Measurements from ENCODE around the gene MYL6.

DNA sequence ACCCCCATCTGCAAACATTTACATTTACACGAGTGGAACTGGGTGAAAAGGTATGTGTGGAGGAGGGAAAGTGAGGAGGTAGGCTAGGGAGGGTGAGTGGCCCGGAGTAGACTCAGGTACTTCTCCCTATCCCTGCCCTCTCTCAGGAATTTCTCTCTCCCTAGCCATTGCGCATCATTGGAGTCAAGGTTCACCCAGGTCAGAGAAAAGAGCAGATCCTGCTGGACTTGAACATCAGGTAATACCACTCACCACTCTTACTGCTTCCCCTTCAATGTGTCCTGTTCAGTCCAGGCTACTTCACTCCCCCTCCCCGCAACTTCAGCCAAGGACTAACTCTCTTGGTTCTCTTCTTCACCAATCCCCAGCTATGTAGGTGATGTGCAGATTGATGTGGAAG is 27.3 kb upstream of the MYL6 start:
- TF ChIP-seq ZNF426 (tag by site-specific recombination; IDR thresholded peaks at IDR 0.05) (no peak), ZNF561 (tag by site-specific recombination; IDR thresholded peaks at IDR 0.05; ENCODE audit: borderline replicate concordance) (no peak), ZBTB7A (tag by site-specific recombination; IDR thresholded peaks at IDR 0.05; ENCODE audit: low read depth) (no peak), ZNF747 (tag by site-specific recombination; IDR thresholded peaks at IDR 0.05) (no peak), ZFP37 (tag by site-specific recombination; IDR thresholded peaks at IDR 0.05) (no peak), YY1 (tag by site-specific recombination; IDR thresholded peaks at IDR 0.05) (no peak)
- TF ChIP-seq, protein P1, sequence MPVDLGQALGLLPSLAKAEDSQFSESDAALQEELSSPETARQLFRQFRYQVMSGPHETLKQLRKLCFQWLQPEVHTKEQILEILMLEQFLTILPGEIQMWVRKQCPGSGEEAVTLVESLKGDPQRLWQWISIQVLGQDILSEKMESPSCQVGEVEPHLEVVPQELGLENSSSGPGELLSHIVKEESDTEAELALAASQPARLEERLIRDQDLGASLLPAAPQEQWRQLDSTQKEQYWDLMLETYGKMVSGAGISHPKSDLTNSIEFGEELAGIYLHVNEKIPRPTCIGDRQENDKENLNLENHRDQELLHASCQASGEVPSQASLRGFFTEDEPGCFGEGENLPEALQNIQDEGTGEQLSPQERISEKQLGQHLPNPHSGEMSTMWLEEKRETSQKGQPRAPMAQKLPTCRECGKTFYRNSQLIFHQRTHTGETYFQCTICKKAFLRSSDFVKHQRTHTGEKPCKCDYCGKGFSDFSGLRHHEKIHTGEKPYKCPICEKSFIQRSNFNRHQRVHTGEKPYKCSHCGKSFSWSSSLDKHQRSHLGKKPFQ (tag by site-specific recombination; IDR thresholded peaks at IDR 0.05): no peak
- TF ChIP-seq, protein P2, sequence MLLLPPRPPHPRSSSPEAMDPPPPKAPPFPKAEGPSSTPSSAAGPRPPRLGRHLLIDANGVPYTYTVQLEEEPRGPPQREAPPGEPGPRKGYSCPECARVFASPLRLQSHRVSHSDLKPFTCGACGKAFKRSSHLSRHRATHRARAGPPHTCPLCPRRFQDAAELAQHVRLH (tag by site-specific recombination; IDR thresholded peaks at IDR 0.05): no peak
